Hematopoietic multipotent progenitor cell (in vitro differentiated cells): ENCODE measurements around the gene GPER1. TPM values are rescaled to one million over a fixed set of nuclear protein-coding genes. Genes with fewer than 3 reads are reported as not detected.
"Not testable (repeated sequence)": the region's sequence is repeated elsewhere in the genome, so short reads cannot be mapped to it uniquely, and the experiment has no call there.

Experiments
- DNase-seq, 3 donors: peaks; one replicate each; pipeline ENCODE4 v3.0.0-alpha.2; 2011 to 2015; ENCODE audit warnings: low read depth in 2 of 3, low spot score in 2 of 3
- total RNA-seq: library from RNA; depleted of rRNA; stranded (reverse); fragments of >200 nt; gene quantifications from one replicate; pipeline ENCODE4 v1.2.3, GENCODE V29; 2012

GPER1 gene
- total RNA-seq, 1 donor: 0.27 TPM

DNA sequence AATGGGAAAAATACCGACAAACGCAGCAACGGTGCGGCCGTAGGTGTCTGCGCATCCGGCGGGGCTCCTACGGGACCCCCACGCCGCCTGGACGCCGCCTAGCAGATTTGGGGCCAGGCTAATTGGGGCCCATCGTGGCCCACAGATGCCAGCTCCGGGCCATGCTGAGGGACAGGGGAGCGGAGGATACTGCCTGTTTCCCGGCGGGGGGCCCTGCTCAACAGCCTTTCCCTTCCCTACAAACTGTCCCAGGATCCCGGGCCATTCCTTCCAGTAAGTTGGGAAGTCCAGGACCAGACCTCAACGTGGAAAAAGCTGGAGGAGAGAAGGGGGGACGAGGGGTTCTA lies 21.7 kb upstream of the GPER1 start:
- no peak for DNase-seq

DNA sequence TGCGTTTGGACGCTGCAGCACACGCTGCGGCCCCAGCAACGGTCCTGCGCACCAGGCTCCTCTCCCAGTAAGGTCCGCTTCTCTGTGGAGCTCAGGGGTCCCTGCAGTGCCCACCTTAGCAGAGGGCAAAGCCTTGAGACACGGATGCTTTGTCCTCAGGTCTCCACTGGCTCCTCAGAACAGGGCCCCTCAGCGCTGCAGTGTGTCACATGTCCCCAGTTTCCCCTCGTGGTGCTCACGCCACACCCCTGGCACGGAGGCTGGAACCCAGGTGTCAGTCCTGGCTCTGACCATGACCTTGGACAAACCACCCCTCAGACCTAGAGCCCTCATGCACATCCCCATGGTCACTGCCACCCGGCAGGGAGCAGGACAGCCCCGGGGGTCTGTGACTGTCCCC lies 19.9 kb upstream of the GPER1 start:
- DNase-seq: no peak

DNA sequence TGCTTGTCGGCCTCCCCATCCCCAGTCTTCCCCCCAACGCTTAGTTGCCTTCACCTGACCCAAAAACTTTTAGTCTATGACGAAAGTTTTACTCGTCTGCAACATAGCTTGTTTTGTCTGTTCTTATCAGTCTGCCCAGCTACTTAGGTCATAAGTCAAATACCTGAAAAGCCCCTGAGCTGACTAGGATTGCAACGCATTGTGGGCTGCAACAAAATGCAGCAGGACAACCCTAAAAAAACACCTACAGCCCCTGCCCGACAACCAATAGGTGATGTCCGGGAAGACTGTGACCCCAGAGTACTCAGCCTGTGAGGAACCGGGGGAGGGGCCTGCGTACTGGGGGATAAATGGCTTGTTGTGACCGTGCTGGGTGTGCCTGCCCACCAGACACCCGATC lies 19.3 kb upstream of the GPER1 start:
- DNase-seq: no peak

DNA sequence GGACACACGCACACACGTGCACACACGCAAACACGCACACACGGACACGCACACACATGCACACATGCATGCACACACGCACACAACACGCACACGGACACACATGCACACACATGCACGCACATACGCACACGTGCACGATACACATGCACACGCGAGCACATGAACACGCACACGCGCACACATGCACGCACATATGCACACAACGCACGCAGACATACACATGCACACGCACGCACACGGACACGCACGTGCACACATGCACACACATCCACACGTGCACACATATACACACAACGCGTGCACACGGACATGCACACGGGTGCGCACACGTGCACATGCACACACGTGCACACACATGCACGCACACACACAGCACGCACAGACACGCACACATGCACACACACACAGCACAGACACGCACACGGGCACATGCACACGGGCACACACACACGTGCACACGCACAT lies 17.3 kb upstream of the GPER1 start:
- DNase-seq: no peak

DNA sequence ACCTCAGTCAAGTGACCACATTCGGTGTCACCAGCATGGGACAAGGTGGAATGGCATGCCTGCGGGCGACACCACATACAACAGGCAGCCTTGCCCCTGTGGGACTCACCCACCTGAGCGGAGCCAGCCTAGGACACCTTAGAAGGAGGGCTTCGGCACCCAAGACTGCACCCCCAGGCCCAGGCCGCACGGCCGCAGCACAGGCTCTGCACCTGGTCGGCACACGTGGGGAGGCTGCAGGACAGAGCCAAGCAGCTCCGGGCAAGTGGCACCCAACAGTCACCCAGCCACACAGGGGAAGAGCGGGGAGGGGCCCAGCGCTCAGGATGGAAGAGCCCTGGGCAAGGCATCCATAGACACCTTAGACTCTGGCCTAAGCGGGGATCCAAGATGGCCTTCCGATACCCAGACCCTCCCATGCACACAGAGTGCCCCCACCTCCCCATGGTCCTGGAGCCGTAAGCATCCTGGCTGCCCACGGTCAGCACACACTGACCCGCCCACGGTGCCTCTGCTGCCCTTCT lies 16.1 kb upstream of the GPER1 start:
- DNase-seq: no peak

DNA sequence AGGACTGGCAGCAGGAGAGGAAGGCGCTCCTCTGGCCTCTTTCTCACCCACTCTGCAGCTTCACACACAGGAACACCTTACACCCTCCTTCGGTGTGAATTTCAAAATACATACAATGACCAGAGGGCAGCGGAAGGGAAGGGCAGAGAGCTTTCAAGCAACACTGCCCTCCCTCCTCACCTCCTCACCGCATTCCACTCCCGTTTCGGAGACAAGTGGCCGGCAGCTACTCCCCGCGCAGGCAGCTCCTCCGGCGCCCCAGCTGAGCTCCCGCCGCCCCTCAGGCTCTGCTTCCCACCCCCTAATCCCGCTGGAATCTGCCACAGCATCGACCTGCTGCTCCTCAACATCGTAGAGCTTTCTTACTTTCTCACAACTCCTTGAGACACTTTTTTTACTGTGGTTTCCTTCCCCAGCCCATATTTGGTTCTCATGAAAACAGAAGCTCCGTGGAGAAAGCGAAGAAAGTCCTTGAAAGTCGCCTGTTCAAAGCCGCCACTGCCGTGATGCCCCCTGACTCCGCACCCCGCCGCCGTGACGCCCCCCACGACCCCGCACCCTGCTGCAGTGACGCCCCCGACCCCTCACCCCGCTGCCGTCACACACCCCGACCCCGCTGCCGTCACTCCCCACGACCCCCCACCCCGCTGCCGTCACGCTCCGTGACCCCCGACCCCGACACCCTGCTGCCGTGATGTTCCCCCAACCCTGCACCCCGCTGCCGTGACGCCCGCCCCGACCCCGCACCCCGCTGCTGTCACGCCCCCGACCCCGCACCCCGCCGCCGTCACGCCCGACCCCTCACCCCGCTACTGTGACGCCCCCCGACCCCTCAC lies 14.6 kb upstream of the GPER1 start:
- DNase-seq: peak in 1 of 3 donors; percentile 65

DNA sequence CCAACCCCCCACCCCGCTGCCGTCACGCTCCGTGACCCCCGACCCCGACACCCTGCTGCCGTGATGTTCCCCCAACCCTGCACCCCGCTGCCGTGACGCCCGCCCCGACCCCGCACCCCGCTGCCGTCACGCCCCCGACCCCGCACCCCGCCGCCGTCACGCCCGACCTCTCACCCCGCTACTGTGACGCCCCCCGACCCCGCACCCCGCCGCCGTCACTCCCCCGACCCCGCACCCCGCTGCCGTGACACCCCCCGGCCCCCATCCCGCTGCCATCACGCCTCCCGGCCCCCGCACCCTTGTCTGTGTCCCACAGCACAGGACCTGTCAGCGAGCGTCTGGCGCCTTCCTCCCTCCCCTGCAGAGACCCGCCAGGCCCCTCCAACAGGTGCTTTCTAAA lies 13.9 kb upstream of the GPER1 start:
- not testable (repeated sequence) for DNase-seq

DNA sequence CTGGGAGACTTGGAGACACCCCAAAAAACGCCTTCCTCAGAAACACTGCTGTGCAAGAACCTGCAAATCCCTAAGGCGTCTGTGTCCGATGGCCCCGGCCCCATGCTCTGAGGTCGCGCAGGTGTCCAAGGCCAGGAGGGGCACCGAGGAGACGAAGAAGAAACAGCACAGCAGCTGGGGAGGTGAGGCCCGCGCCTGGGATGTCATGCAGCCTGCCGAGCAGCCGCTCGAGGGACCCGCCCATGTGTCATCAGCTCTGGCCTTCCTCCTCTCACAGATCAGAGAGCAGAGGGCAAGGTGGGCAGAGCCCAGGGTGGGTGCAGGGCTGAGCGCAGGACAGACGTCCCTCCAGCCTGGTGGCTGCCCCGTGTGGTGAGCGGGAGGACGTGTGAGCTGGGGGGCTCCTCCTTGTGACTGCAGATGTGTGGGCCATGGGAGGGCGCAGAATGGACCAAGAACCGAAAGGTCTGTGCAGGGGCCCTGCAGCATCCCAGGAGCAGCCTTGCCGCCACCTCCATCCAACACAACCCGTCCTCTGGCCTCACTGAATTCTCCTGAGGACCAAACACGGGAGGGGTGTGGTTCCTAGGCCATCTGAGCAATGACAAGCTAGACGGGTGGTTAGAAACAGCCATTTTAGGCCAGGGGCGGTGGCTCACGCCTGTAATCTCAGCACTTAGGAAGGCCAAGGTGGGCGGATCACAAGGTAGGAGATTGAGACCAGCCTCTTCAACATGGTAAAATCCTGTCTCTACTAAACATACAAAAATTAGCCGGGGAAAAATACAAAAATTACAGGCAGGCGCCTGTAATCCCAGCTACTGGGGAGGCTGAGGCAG lies 13.1 kb upstream of the GPER1 start:
- no peak for DNase-seq

DNA sequence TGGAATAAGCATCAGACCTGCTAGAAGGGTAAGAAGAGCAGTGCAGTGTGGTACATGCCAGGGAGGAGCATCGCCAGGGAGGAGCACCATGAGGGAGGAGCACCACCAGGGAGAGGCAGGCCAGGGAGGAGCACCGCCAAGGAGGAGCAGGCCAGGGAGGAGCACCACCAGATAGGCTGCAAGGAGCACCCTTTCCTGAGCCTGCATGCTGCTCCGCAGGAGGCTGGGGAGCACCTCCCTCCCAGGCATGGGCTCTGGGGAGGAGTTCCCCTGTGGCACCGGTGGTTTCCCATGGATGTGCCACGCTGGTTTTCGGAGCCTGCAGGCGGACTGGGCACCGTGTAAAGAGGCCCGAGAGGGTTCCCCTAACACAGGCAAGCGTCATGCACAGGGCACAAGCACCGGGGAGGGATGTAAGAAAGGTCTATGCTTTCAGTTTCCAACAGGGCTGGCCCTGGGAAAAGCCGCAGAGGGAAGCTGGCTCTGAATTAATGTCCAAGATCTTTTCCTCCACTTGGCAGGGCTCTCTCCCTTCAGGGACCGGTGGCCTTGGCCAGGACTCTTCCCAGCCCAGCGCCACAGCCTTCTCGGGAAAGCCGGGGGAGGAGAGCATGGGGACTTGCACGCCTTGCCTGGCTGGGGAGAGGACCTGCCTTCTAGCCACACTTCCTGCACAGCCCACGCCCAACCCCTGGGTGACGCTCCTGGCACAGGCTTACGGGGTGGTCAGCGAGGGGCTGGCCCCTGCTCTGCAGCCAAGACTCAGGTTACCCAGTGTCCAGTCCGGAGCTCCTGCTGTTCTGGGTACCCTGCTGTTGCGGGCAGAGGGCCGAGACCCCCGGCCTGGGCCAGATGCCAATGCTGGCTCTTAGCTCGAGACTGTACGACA lies 11.5 kb upstream of the GPER1 start:
- no peak for DNase-seq

DNA sequence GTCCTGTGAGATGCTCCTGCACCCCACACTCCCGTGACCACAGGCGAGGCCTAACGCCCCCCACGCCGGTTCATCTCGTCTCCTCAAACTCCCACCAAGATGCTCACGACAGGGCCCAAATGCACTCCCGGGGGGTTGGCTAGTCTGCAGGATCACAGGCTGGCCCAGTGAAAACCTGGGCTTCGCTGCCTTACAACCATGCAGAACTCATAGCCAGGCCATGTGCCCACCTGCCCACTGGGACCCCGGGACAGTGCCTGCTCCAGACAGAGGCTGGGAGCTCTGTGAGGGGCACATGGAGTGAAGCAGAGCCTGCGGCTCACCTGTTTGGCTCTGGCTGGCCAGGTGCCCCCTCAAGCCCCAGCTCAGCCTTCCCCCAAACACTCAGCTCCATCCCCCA lies 9.4 kb upstream of the GPER1 start:
- no peak for DNase-seq

DNA sequence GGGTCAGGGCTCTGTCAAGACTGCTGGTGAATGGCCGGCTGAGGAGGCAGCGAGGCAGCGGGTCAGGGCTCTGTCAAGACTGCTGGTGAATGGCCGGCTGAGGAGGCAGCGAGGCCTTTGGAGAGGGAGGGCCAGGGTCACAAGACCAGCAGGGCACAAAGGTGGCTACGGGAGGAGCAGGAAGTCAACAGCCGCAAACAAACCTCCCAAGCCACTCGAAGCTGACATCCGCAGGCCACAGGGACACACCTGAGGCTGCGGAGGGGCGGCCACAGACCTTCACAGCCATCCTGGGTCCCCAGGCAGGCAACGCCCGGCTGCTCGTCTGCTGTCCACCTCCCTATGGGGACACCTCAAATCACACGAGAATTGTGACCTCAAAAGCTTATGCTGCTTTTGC lies 8.9 kb upstream of the GPER1 start:
- no peak for DNase-seq

DNA sequence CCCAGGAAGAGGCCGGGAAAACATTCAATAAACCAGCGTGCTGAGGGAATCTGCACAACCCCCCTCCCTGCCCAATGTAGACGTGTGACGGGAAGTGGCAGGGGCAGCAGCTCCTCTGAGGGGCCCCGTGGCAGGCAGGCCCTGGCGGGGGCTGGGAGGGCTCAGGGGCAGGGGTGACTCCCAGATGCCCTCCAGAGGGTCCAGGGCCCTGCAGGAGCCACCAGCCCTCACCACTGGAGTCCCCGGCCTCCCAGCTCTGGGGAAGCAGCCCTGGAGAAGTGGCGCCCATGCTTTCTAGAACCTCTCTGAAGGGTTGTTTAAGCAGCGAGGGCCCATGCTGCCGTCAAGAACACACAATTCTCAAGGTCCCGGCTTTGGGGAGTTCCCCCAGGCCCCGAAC lies 8.4 kb upstream of the GPER1 start:
- DNase-seq: no peak

DNA sequence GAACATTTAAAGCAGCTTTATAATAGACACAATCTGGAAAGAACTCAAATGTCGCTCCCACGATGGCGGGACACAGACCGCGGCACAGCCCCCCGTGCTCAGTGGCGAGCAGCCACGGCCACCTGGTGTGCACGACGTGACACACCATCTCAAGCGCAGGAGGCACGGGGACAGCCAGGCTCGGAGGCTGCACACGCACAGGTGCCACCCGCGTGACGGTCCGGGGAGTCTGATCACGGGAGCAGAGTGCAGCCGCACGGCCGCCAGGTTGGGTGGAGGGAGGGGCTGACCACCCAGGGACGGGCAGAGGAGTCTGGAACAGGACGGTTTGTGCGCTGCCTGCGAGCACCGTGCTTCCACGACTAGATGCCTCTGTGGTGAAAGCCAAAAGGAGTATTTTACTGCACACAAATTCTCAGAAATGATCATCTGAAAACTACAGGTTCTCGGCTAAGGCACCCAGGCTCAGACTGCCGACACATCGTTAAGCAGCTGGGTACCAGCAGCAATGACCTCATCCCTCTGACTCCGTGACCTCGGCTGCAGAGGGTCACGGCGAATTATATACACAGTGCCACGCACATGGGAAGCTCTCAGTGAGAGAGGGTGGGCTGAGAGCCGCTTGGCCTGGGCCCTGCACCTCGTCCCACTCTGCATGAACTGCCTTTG lies 7.5 kb upstream of the GPER1 start:
- DNase-seq: no peak

DNA sequence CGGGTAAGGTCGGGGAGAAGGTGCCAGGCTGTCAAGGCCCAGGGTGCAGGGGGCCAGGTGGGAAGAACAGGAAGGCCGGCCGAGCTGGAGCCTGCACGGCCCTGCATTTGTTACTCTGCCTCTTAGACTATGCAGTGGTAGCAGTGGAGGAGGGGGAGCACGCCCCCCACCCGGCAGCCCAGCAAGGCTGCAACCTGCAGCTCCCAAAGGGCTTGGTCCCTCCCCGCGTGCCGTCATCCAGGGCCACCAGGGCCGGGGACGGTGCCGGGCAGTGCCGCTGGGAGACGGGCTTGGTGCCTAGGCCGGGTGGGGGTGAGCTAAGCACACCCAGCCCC lies 7.0 kb upstream of the GPER1 start:
- no peak for DNase-seq

DNA sequence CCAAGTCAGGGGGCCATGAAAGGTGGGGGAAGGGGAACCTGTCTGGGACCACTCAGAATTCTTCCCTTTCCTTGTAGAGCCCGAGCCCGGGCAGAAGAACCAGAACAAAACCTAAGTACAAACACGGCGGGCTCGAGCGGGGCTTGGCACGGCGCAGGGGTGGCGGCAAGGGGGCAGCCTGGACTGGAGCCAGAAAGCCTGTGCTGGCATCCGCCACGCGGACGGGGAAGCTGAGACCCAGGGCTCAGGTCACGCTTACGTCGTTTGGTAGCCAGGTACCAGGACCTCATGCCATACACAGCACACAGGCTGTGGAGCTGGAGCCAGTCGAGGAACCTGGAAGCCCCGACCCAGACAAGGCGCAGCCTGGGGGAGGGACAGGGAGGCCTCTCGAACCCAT lies 6.6 kb upstream of the GPER1 start:
- DNase-seq: no peak

DNA sequence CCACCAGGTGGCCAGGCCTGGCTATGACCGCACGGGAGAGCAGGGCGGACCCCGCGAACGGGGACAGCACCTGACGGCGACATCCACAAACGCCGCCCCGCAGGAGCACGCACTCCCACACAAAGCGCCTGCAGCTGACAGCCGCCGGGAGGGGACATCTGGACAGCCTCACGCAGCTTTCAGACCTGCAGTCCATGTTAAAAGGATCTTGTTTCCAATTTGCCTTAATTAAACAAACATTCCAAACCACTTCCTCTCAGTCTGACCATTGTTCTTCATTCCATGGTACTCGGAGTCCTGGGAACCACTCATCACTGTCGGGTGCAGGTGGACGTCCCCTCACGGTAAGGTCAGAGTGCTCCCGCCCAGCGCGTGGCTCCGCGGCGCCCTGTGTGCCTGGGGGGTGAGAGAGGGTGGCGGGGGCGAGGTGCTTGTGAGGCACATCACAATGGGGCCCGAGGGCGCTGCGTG lies 5.9 kb upstream of the GPER1 start:
- DNase-seq: no peak

DNA sequence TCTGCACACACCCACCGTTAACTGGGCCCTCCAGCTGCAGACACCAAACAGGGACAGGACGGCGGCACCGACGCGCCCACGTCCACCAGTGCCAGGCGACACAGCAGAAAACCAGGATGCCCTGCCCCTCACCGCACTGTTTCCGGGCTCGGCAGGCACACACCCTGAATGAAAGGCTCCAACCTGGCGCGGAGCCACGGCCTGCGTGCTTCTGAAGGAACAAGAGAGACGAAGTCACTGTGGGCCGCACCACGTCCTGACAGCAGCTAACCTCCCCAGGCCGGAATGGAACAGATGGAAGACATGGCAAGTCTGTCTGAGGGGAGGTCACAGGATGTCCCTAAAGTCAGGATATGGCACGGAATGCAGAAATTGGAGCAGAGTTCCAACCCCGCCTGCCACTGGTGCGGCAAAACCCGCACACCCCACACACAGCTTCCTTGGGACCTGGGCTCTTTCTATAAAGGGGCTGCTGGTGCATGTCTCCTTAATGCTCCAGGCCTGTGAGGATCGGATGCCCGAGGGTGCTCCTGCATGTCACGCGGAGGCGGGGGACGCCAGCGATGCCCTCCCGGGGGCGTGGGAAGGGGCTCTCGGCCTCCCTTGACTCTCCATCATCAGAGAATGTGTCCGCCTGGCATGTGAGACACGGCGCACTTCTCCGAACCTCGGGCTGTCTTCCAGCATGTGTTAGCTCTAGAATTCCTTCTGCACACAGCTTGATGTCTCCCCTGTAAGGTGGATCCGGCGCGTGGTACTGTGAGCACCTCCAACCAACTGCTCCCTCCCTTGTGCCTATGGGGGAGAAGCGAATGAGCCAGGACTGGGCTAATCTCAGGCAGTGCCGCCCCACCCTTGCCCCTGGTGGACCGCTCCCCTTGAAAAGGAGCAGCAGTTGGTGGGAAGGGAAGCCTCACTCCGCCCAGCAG lies 3.9 kb upstream of the GPER1 start:
- no peak for DNase-seq

DNA sequence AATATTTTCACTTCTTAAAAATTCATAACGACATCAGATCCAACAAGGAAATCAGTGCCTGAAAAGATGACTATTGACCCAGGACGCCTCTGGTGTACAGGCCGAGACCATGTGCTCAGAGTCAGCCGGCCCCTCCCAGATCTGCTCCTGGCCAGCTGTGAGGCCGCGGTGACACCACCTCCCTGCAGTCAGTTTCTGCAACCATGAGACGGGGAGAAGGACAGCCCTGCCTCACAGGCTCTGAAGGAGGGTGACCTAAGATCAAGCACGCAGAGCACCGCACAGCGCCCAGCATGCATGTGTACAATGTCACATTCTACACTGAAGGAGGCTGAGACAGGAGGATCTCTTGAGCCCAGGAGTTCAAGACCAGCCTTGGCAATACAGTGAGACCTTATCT lies 2.6 kb upstream of the GPER1 start:
- DNase-seq: no peak

DNA sequence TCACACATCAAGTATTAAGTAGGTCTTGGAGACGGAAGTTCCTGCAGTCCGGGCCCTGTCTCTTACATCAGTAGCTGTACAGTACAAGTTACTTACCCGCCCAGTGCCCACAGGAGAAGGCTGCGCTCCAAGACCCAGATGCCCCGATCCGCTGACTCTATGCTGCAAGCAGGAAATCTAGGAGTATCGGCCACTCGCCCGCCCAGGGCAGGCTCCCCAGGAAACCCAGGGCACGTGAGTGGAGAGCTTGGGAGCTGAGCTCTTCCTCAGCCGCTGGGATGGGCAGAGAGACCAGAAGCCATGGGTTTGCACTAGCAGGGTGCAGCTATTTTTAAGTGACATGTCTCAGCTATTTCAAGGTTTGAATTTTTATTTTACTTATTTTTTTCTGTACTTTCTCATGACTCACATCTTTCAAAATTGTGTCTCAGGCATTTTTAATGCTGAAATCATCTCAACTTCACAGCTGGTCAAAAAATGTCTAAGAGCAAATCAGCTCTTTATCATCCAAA lies 1.9 kb upstream of the GPER1 start:
- no peak for DNase-seq
